SK-N-SH treated with all-trans-retinoic acid at 6 μM for 48 hours (cell line): ENCODE measurements around the gene RPS19.
A peak's percentile ranks its signal among the peaks of the same experiment; 100 is the strongest.

Experiments
- ATAC-seq: fragments of 200-7000 bp; cut with Tn5 transposase; 3 replicates; pipeline ENCODE4 v1.9.1; 2020; ENCODE audit warnings: mild to moderate bottlenecking, moderate library complexity
- ARNTL ChIP-seq: fragments of 450-650 bp; formaldehyde crosslinking; IDR thresholded peaks from 2 replicates; pipeline ENCODE4 v1.5.0; 2020; ENCODE audit warnings: low read depth, mild to moderate bottlenecking, moderate library complexity, borderline replicate concordance
- BACH2 ChIP-seq: fragments of 250-450 bp; sonication (Bioruptor Pico); IDR thresholded peaks from 2 replicates; pipeline ENCODE4 v1.9.0; 2021; ENCODE audit warnings: mild to moderate bottlenecking, borderline replicate concordance
- CSDC2 ChIP-seq: fragments of 250-450 bp; sonication (Bioruptor Pico); IDR thresholded peaks from 2 replicates; pipeline ENCODE4 v1.5.0; 2020; ENCODE audit warnings: mild to moderate bottlenecking, moderate library complexity
- ESRRG ChIP-seq: fragments of 250-450 bp; sonication (Bioruptor Pico); IDR thresholded peaks from 2 replicates; pipeline ENCODE4 v1.6.1; 2021; ENCODE audit warnings: mild to moderate bottlenecking
- GLIS3 ChIP-seq: fragments of 250-450 bp; sonication (Bioruptor Pico); IDR thresholded peaks from 2 replicates; pipeline ENCODE4 v1.5.0; 2020; ENCODE audit warnings: mild to moderate bottlenecking, moderate library complexity
- ISL1 ChIP-seq: fragments of 250-450 bp; sonication (Bioruptor Pico); IDR thresholded peaks from 2 replicates; pipeline ENCODE4 v2.1.2; 2022; ENCODE audit warnings: mild to moderate bottlenecking, moderate library complexity
- PATZ1 ChIP-seq: fragments of 250-450 bp; sonication (Bioruptor Pico); IDR thresholded peaks from 2 replicates; pipeline ENCODE4 v1.8.0; 2020; ENCODE audit warnings: mild to moderate bottlenecking, moderate library complexity, borderline replicate concordance
- PPARA ChIP-seq: fragments of 250-450 bp; sonication (Bioruptor Pico); IDR thresholded peaks from 2 replicates; pipeline ENCODE4 v1.5.0; 2020; ENCODE audit warnings: mild to moderate bottlenecking, borderline replicate concordance
- RARB ChIP-seq: fragments of 250-450 bp; sonication (Bioruptor Pico); IDR thresholded peaks from 2 replicates; pipeline ENCODE4 v1.8.0; 2021; ENCODE audit warnings: mild to moderate bottlenecking, moderate library complexity
- SNAI2 ChIP-seq: fragments of 250-450 bp; sonication (Bioruptor Pico); IDR thresholded peaks from 2 replicates; pipeline ENCODE4 v1.5.0; 2020; ENCODE audit warnings: mild to moderate bottlenecking, moderate library complexity
- TCF4 ChIP-seq: fragments of 250-450 bp; sonication (Bioruptor Pico); IDR thresholded peaks from 2 replicates; pipeline ENCODE4 v1.8.0; 2021; ENCODE audit warnings: mild to moderate bottlenecking, moderate library complexity, borderline replicate concordance
- TSHZ2 ChIP-seq: fragments of 250-450 bp; sonication (Bioruptor Pico); IDR thresholded peaks from 2 replicates; pipeline ENCODE4 v1.5.0; 2020; ENCODE audit warnings: mild to moderate bottlenecking, moderate library complexity
- ZC3H10 ChIP-seq: fragments of 250-450 bp; sonication (Bioruptor Pico); IDR thresholded peaks from 2 replicates; pipeline ENCODE4 v1.5.1; 2021; ENCODE audit warnings: mild to moderate bottlenecking, moderate library complexity
- ZFP3 ChIP-seq: fragments of 250-450 bp; sonication (Bioruptor Pico); IDR thresholded peaks from 2 replicates; pipeline ENCODE4 v1.5.0; 2020; ENCODE audit warnings: mild to moderate bottlenecking, moderate library complexity
- ZFP30 ChIP-seq: fragments of 450-650 bp; formaldehyde crosslinking; IDR thresholded peaks from 2 replicates; pipeline ENCODE4 v1.5.0; 2022; ENCODE audit warnings: mild to moderate bottlenecking, moderate library complexity
- ZNF565 ChIP-seq: fragments of 450-650 bp; formaldehyde crosslinking; conservative IDR thresholded peaks from 2 replicates; pipeline ENCODE4 v1.5.0; 2020; ENCODE audit warnings: low read depth, mild to moderate bottlenecking, moderate library complexity
- ZNF70 ChIP-seq: fragments of 450-650 bp; formaldehyde crosslinking; IDR thresholded peaks from 2 replicates; pipeline ENCODE4 v1.5.0; 2020; ENCODE audit warnings: mild to moderate bottlenecking, moderate library complexity
- ZNF8 ChIP-seq: fragments of 450-650 bp; formaldehyde crosslinking; IDR thresholded peaks from 2 replicates; pipeline ENCODE4 v1.5.0; 2020; ENCODE audit warnings: mild to moderate bottlenecking, moderate library complexity
- TF ChIP-seq, protein P1 (sequence below): fragments of 250-450 bp; sonication (Bioruptor Pico); IDR thresholded peaks from 2 replicates; pipeline ENCODE4 v1.5.1; 2020; ENCODE audit warnings: low read depth, mild to moderate bottlenecking, moderate library complexity
- TF ChIP-seq, protein P2 (sequence below): fragments of 250-450 bp; sonication (Bioruptor Pico); IDR thresholded peaks from 2 replicates; pipeline ENCODE4 v1.5.1; 2021; ENCODE audit warnings: mild to moderate bottlenecking, moderate library complexity

RPS19 gene

GRCh38 chr19:41895745-41896580 is 35.9 kb downstream of the RPS19 start:
- peak; percentile 63 for ATAC-seq
- TF ChIP-seq PPARA (CRISPR knock-in tag) (no peak), ZNF8 (CRISPR knock-in tag) (no peak), PATZ1 (CRISPR knock-in tag) (no peak), ZFP3 (CRISPR knock-in tag) (no peak), ZNF565 (no peak), RARB (CRISPR knock-in tag) (no peak), ZC3H10 (no peak), ARNTL (CRISPR knock-in tag) (no peak), ISL1 (CRISPR knock-in tag) (no peak), CSDC2 (CRISPR knock-in tag) (no peak), SNAI2 (no peak), ZFP30 (no peak), TSHZ2 (CRISPR knock-in tag) (no peak), TCF4 (no peak), ESRRG (CRISPR knock-in tag) (no peak)

- no peak for TF ChIP-seq ESRRG (CRISPR knock-in tag)
- no peak for ATAC-seq
Measured at GRCh38 chr19:41896581-41896942, 36.5 kb downstream of the RPS19 start.

- TF ChIP-seq ESRRG (CRISPR knock-in tag) (no peak), ZFP30 (no peak), RARB (CRISPR knock-in tag) (no peak), TSHZ2 (CRISPR knock-in tag) (no peak), GLIS3 (CRISPR knock-in tag) (no peak), BACH2 (no peak), ZNF70 (CRISPR knock-in tag) (no peak)
- TF ChIP-seq, protein P1, sequence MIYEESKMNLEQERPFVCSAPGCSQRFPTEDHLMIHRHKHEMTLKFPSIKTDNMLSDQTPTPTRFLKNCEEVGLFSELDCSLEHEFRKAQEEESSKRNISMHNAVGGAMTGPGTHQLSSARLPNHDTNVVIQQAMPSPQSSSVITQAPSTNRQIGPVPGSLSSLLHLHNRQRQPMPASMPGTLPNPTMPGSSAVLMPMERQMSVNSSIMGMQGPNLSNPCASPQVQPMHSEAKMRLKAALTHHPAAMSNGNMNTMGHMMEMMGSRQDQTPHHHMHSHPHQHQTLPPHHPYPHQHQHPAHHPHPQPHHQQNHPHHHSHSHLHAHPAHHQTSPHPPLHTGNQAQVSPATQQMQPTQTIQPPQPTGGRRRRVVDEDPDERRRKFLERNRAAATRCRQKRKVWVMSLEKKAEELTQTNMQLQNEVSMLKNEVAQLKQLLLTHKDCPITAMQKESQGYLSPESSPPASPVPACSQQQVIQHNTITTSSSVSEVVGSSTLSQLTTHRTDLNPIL (CRISPR knock-in tag): no peak
- TF ChIP-seq, all 23 proteins: peak for 0
- ATAC-seq: no peak
Measured at GRCh38 chr19:41897181-41897580, 37.1 kb downstream of the RPS19 start.

- no peak for ATAC-seq
- TF ChIP-seq GLIS3 (CRISPR knock-in tag): no peak
- no peak for TF ChIP-seq RARB (CRISPR knock-in tag)
- TF ChIP-seq ZC3H10: no peak
- TF ChIP-seq TSHZ2 (CRISPR knock-in tag): no peak
- TF ChIP-seq, protein P2, sequence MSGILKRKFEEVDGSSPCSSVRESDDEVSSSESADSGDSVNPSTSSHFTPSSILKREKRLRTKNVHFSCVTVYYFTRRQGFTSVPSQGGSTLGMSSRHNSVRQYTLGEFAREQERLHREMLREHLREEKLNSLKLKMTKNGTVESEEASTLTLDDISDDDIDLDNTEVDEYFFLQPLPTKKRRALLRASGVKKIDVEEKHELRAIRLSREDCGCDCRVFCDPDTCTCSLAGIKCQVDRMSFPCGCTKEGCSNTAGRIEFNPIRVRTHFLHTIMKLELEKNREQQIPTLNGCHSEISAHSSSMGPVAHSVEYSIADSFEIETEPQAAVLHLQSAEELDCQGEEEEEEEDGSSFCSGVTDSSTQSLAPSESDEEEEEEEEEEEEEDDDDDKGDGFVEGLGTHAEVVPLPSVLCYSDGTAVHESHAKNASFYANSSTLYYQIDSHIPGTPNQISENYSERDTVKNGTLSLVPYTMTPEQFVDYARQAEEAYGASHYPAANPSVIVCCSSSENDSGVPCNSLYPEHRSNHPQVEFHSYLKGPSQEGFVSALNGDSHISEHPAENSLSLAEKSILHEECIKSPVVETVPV (CRISPR knock-in tag): no peak
- TF ChIP-seq ESRRG (CRISPR knock-in tag): no peak
- no peak for TF ChIP-seq ZNF8 (CRISPR knock-in tag)
- no peak for TF ChIP-seq ZNF70 (CRISPR knock-in tag)
- TF ChIP-seq BACH2: no peak
- TF ChIP-seq ZFP30: no peak
- TF ChIP-seq, protein P1 (CRISPR knock-in tag): no peak
- TF ChIP-seq TCF4: no peak
Measured at GRCh38 chr19:41897820-41898219, 37.8 kb downstream of the RPS19 start.
